ENCODE results near the gene C11orf68. TPM values are rescaled to one million over a fixed set of nuclear protein-coding genes. Genes with fewer than 3 reads are reported as not detected.

Gene C11orf68
- total and polyA plus RNA-seq, 2 of the 8 experiments (the other 6 are each of a cell fraction or from before 2014, with no cell fraction given) = 24.0 to 51.2 TPM

GRCh38 chr11:65890324-65891218, 28.3 kb downstream of the C11orf68 start, which contains the start of gene CCDC85B (continued):
- TF ChIP-seq HDAC2 (IDR thresholded peaks at IDR 0.05; ENCODE audit: borderline replicate concordance in 1 of 2, low read depth in 2 of 2, low read length in 2 of 2) (no peak), SP2 (IDR thresholded peaks at IDR 0.05; ENCODE audit: low read length) (no peak), TCF12 (IDR thresholded peaks at IDR 0.05; ENCODE audit: low read depth, low read length) (no peak), TBP (IDR thresholded peaks at IDR 0.05; ENCODE audit: low read depth, low read length) (peak; percentile 66; the same call in 1 of the 2 replicates), RAD21 (IDR thresholded peaks at IDR 0.05 in 1 of 2, conservative IDR thresholded peaks at IDR 0.05 in 1 of 2; ENCODE audit: low read depth in 2 of 2, low read length in 2 of 2) (peak in 1 of 2 experiments; percentile 35; a peak in 1 of 4 replicates), BRCA1 (IDR thresholded peaks at IDR 0.05; ENCODE audit: low read depth, low read length) (no peak), RXRA (IDR thresholded peaks at IDR 0.05; ENCODE audit: insufficient read depth, low read depth, low read length) (no peak), SIX5 (IDR thresholded peaks at IDR 0.05; ENCODE audit: low read depth, low read length) (no peak), ASH2L (IDR thresholded peaks at IDR 0.05; ENCODE audit: low read length) (no peak), SIRT6 (IDR thresholded peaks at IDR 0.05; ENCODE audit: low read length) (no peak), CBX8 (IDR thresholded peaks at IDR 0.05; ENCODE audit: borderline replicate concordance, low read depth, low read length) (no peak), CREB1 (IDR thresholded peaks at IDR 0.05) (peak; percentile 32; the same call in 1 of the 2 replicates), YY1 (IDR thresholded peaks at IDR 0.05; ENCODE audit: low read depth, low read length) (0 out of 2 replicates have a peak, but pooled peaks have one; percentile 11)
